Measurements from ENCODE around the gene LYRM2. TPM values are rescaled to one million over a fixed set of nuclear protein-coding genes. Genes with fewer than 3 reads are reported as not detected.

Gene LYRM2
- total and polyA plus RNA-seq, 9 of the 15 experiments (the other 6 are each of a cell fraction or from before 2014, with no cell fraction given): 13.9 to 115 (median 42.9) TPM

GRCh38 chr6:89597988-89598387, 40.6 kb downstream of the LYRM2 start (continued):
- TF ChIP-seq CEBPB (tag; IDR thresholded peaks at IDR 0.05) (peak; percentile 89), CTCF (IDR thresholded peaks at IDR 0.05 in 2 of 3, conservative IDR thresholded peaks at IDR 0.05 in 1 of 3; ENCODE audit: insufficient read depth in 2 of 3, low read depth in 1 of 3, low read length in 3 of 3) (peak in 1 of 3 experiments; percentile 43; a peak in 2 of 6 replicates), UBTF (IDR thresholded peaks at IDR 0.05; ENCODE audit: borderline replicate concordance in 1 of 2, low read depth in 2 of 2, low read length in 2 of 2) (no peak), TBL1XR1 (IDR thresholded peaks at IDR 0.05; ENCODE audit: low read length in 2 of 2) (no peak), RBM14 (IDR thresholded peaks at IDR 0.05; ENCODE audit: borderline replicate concordance, insufficient read depth, low read depth, low read length) (no peak)

- 0% methylated on average over 2 of the region's 2 CpGs for WGBS (ENCODE audit: insufficient coverage, low coverage, missing lambda C conversion rate)
- Histone ChIP-seq H3K4me3 (no peak overlapping the region), H3K4me2 (ENCODE audit: insufficient read depth, low read length) (no peak overlapping the region), H3K9me3 (replicated peaks; ENCODE audit: control insufficient read depth, insufficient read depth, low read depth, low read length) (no peaks in the 10 kb centered on the region), H4K20me1 (replicated peaks; ENCODE audit: control insufficient read depth, insufficient read depth, low read length) (no peaks in the 10 kb centered on the region), H3K27me3 (ENCODE audit: control insufficient read depth in 2 of 2, insufficient read depth in 2 of 2, low read length in 2 of 2) (peaks cover 7 to 29% of the 10 kb centered on the region in 2 experiments), H3K27ac (ENCODE audit: extremely low read depth, low read depth, low read length) (no peak overlapping the region), H3K36me3 (ENCODE audit: control insufficient read depth, insufficient read depth, low read length) (no peaks in the 10 kb centered on the region), H2AFZ (ENCODE audit: low read depth, low read length) (no peak overlapping the region), H3K79me2 (ENCODE audit: control insufficient read depth, insufficient read depth, low read length) (no peaks in the 10 kb centered on the region), H3K9ac (ENCODE audit: insufficient read depth in 1 of 2, low read depth in 2 of 2, low read length in 2 of 2) (no peak overlapping the region), H3K9me1 (ENCODE audit: control insufficient read depth, insufficient read depth, low read length) (peaks cover 3% of the 10 kb centered on the region), H3K4me1 (replicated peaks in 1 of 2; ENCODE audit: control insufficient read depth in 2 of 2, insufficient read depth in 2 of 2, low read length in 2 of 2) (no peaks in the 10 kb centered on the region)
- ATAC-seq: no peak
- intact Hi-C loops (cut with micrococcal nuclease) (loop anchor here (5.0 kb wide), 1 partner anchor 165 kb away; the partner anchor contains the start of gene ANKRD6), in situ Hi-C loops (cut with MboI) (no loop called here)
- ChIA-PET POLR2A (no interaction called here), CTCF (ENCODE audit: low intra/inter-chr PET ratio) (interaction anchor here (0.6 to 1.4 kb wide), 3 partner anchors 88 to 283 kb away, joined by 3 to 7 read pairs (median 7); no protein-coding TSS in a partner anchor)
- BruUV-seq (replicated peaks): no TSS peak
- DNase-seq (ENCODE audit: extremely low read depth in 1 of 4, low spot score in 3 of 4): no peak
- no peak for FAIRE-seq
- TF ChIP-seq BRD9 (IDR thresholded peaks at IDR 0.05; ENCODE audit: low read depth, partially characterized antibody) (no peak), ZBTB8A (IDR thresholded peaks at IDR 0.05; ENCODE audit: partially characterized antibody) (no peak), ZBTB11 (CRISPR knock-in tag; IDR thresholded peaks at IDR 0.05) (no peak), THAP12 (CRISPR knock-in tag; IDR thresholded peaks at IDR 0.05) (no peak)
These were observed 41.2 kb downstream of the LYRM2 start for GRCh38 chr6:89597372-89597771.

Measured in K562 (cell line).